ENCODE data around the gene ZNF304.

DNA sequence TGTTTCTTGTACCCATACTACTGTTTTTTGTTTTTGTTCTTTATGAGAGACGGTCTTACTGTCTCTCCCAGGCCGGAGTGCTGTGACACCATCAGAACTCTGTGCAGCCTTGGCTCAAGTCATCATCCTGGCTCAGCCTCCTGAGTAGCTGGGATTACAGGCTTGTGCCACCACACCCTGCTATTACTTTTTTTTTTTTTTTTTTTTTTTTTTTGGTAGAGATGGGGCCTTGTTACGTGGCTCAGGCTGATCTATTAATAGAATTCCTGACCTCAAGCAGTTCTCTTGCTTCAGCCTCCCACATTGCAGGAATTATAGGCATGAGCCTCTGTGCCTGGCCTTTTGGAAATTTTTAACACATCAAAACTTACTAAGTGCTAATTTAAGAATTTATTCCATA, 2.9 kb upstream of the ZNF304 start:
- TF ChIP-seq CTCF (conservative IDR thresholded peaks at IDR 0.05; ENCODE audit: low read depth, low read length) (no peak), POLR2A (IDR thresholded peaks at IDR 0.05; ENCODE audit: low read depth, low read length) (no peak), BHLHE40 (IDR thresholded peaks at IDR 0.05; ENCODE audit: low read depth, low read length) (no peak), ELK1 (IDR thresholded peaks at IDR 0.05; ENCODE audit: borderline replicate concordance, low read depth, low read length) (no peak), RFX5 (IDR thresholded peaks at IDR 0.05; ENCODE audit: low read depth, low read length) (no peak), RAD21 (IDR thresholded peaks at IDR 0.05; ENCODE audit: low read length) (no peak), USF2 (IDR thresholded peaks at IDR 0.05; ENCODE audit: low read depth, low read length) (no peak), FOS (IDR thresholded peaks at IDR 0.05; ENCODE audit: low read depth, low read length) (no peak), RCOR1 (IDR thresholded peaks at IDR 0.05; ENCODE audit: insufficient replicate concordance, low read length) (no peak), MXI1 (IDR thresholded peaks at IDR 0.05; ENCODE audit: borderline replicate concordance, low read depth, low read length) (no peak)

Data from IMR-90 (cell line).